SK-N-SH (cell line): ENCODE results near the gene FBXO7. TPM values are rescaled to one million over a fixed set of nuclear protein-coding genes. Genes with fewer than 3 reads are reported as not detected.

Source experiments
- CTCF ChIA-PET: fragments of 300-600, 350-600 bp; formaldehyde crosslinking; extraction: SDS; loops from one replicate; lab custom pipeline; 2021; lab: Yijun Ruan, JAX
- POLR2A ChIA-PET: fragments of 350-600 bp; sonication (Branson Sonifier 250); formaldehyde crosslinking; extraction: SDS; loops from one replicate; lab custom pipeline; 2020; ENCODE audit warnings: antibody characterized with exemption, inconsistent platforms; lab: Yijun Ruan, JAX
- DNase-seq: peaks from one replicate; pipeline ENCODE4 v3.0.0; 2012
- H2AFZ ChIP-seq: fragments of 200-600 bp; sonication (generic); 2 replicates; pipeline ENCODE4 v1.8.1; 2016; ENCODE audit warnings: antibody characterized with exemption, mild to moderate bottlenecking, low read depth
- H3F3A ChIP-seq: fragments of 200-600 bp; sonication (generic); replicated peaks from 2 replicates; pipeline ENCODE3; 2016; ENCODE audit warnings: antibody characterized with exemption, mild to moderate bottlenecking; ENCODE audit not compliant: insufficient read depth
- H3K27ac ChIP-seq, 2 experiments: fragments of 200-500 bp in 1 of 2; fragments of 200-600 bp in 1 of 2; sonication (Bioruptor generic) in 1 of 2; sonication (generic), shearing (Covaris generic) in 1 of 2; 2 replicates each; pipeline versions ENCODE4 v1.5.1 to v1.6.1; 2014 to 2016; ENCODE audit warnings: low read depth in 2 of 2, inconsistent platforms in 1 of 2, low read length in 1 of 2, mild to moderate bottlenecking in 1 of 2, mixed read lengths in 1 of 2
- H3K27me3 ChIP-seq: fragments of 200-600 bp; sonication (generic), shearing (Covaris generic); 2 replicates; pipeline ENCODE4 v1.6.1; 2016; ENCODE audit warnings: mixed run types; ENCODE audit not compliant: insufficient read depth
- H3K36me3 ChIP-seq, 2 experiments: fragments of 200-500 bp in 1 of 2; fragments of 200-600 bp in 1 of 2; sonication (Bioruptor generic) in 1 of 2; sonication (generic) in 1 of 2; replicated peaks in 1 of 2; 2 replicates each; pipeline versions ENCODE3 to v1.5.1; 2014 to 2016; ENCODE audit warnings: low read length in 1 of 2, mild to moderate bottlenecking in 1 of 2; ENCODE audit not compliant: insufficient read depth in 2 of 2, control insufficient read depth in 1 of 2
- H3K4me1 ChIP-seq, 2 experiments: fragments of 200-500 bp in 1 of 2; fragments of 200-600 bp in 1 of 2; sonication (Bioruptor generic) in 1 of 2; sonication (generic), shearing (Covaris generic) in 1 of 2; 2 replicates each; pipeline versions ENCODE4 v1.5.1 to v1.6.1; 2014 to 2016; ENCODE audit warnings: low read depth in 1 of 2, low read length in 1 of 2, mixed run types in 1 of 2; ENCODE audit not compliant: insufficient read depth in 2 of 2, control insufficient read depth in 1 of 2
- H3K4me2 ChIP-seq: fragments of 200-600 bp; sonication (generic), shearing (Covaris generic); 2 replicates; pipeline ENCODE4 v1.6.1; 2017; ENCODE audit warnings: mixed run types
- H3K4me3 ChIP-seq, 2 experiments: fragments of 200-500 bp in 1 of 2; fragments of 200-600 bp in 1 of 2; sonication (Bioruptor generic) in 1 of 2; sonication (generic), shearing (Covaris generic) in 1 of 2; 2 replicates each; pipeline versions ENCODE4 v1.5.1 to v1.8.1; 2014 to 2016; ENCODE audit warnings: low read depth in 2 of 2, inconsistent platforms in 1 of 2, low read length in 1 of 2, mild to moderate bottlenecking in 1 of 2, mixed read lengths in 1 of 2, moderate library complexity in 1 of 2
- H3K79me2 ChIP-seq: fragments of 200-600 bp; sonication (generic); 2 replicates; pipeline ENCODE4 v1.8.1; 2017; ENCODE audit warnings: mild to moderate bottlenecking; ENCODE audit not compliant: insufficient read depth
- H3K9ac ChIP-seq: fragments of 200-600 bp; sonication (generic); 2 replicates; pipeline ENCODE4 v1.6.1; 2017; ENCODE audit warnings: mixed run types
- H3K9me2 ChIP-seq: fragments of 200-600 bp; sonication (generic); 2 replicates; pipeline ENCODE4 v1.6.1; 2017; ENCODE audit warnings: mixed run types
- H3K9me3 ChIP-seq: fragments of 200-600 bp; sonication (generic); 2 replicates; pipeline ENCODE4 v1.6.1; 2017; ENCODE audit warnings: mixed run types, mild to moderate bottlenecking, moderate library complexity
- H4K20me1 ChIP-seq: fragments of 200-600 bp; sonication (generic); 2 replicates; pipeline ENCODE4 v1.6.1; 2017; ENCODE audit warnings: mild to moderate bottlenecking, mixed run types; ENCODE audit not compliant: insufficient read depth
- CTCF ChIP-seq: fragments of 200-600 bp; sonication (generic); IDR thresholded peaks from 2 replicates; pipeline ENCODE4 v1.6.1; 2017; ENCODE audit warnings: antibody characterized with exemption, mild to moderate bottlenecking, moderate library complexity
- ELF1 ChIP-seq: IDR thresholded peaks from 2 replicates; pipeline ENCODE4 v1.4.0; 2012
- FOXJ3 ChIP-seq: sonication (generic); formaldehyde crosslinking; IDR thresholded peaks from 2 replicates; pipeline ENCODE4 v1.5.1; 2020; ENCODE audit warnings: mild to moderate bottlenecking, missing genetic modification reagents
- GABPA ChIP-seq: IDR thresholded peaks from 2 replicates; pipeline ENCODE4 v1.4.0; 2012; ENCODE audit warnings: low read depth, mild to moderate bottlenecking
- JUND ChIP-seq: IDR thresholded peaks from 2 replicates; pipeline ENCODE4 v1.4.0; 2012
- MAX ChIP-seq: IDR thresholded peaks from 2 replicates; pipeline ENCODE4 v1.4.0; 2012; ENCODE audit warnings: low read depth
- MXI1 ChIP-seq: IDR thresholded peaks from 2 replicates; pipeline ENCODE4 v1.6.1; 2012; ENCODE audit warnings: mild to moderate bottlenecking, low read depth, low read length, improper control_type of control experiment
- NRF1 ChIP-seq: IDR thresholded peaks from 2 replicates; pipeline ENCODE4 v1.6.1; 2012; ENCODE audit warnings: low read depth, mild to moderate bottlenecking, low read length
- POLR2AphosphoS5 ChIP-seq: IDR thresholded peaks from 2 replicates; pipeline ENCODE4 v1.6.1; 2012; ENCODE audit warnings: low read depth, low read length
- RAD21 ChIP-seq: IDR thresholded peaks from 2 replicates; pipeline ENCODE4 v1.6.1; 2012; ENCODE audit warnings: mild to moderate bottlenecking, low read length
- RFX5 ChIP-seq: IDR thresholded peaks from 2 replicates; pipeline ENCODE4 v1.6.1; 2012; ENCODE audit warnings: mild to moderate bottlenecking, improper control_type of control experiment, low read length
- SMC3 ChIP-seq: IDR thresholded peaks from 2 replicates; pipeline ENCODE4 v1.6.1; 2012; ENCODE audit warnings: low read depth, low read length, improper control_type of control experiment
- TAF1 ChIP-seq: IDR thresholded peaks from 2 replicates; pipeline ENCODE4 v1.6.1; 2012; ENCODE audit warnings: low read depth, mild to moderate bottlenecking, low read length, moderate library complexity, borderline replicate concordance
- TCF12 ChIP-seq: IDR thresholded peaks from 2 replicates; pipeline ENCODE4 v1.4.0; 2012
- TEAD4 ChIP-seq: IDR thresholded peaks from 2 replicates; pipeline ENCODE4 v1.4.0; 2012; ENCODE audit warnings: mild to moderate bottlenecking, borderline replicate concordance; ENCODE audit not compliant: insufficient read depth
- WGBS: methylation state at CpG from one replicate; pipeline ENCODE4 v1.1.6; 2017; ENCODE audit warnings: low lambda C conversion rate; 5-methylcytosine and 5-hydroxymethylcytosine counted together
- polyA plus RNA-seq, 3 experiments: library from polyadenylated mRNA; depleted of rRNA; stranded (reverse); fragments of >200 nt; gene quantifications; 2 replicates each; pipeline ENCODE4 v1.2.3, GENCODE V29; 2012
- TF ChIP-seq, protein P1 (sequence below): IDR thresholded peaks from 2 replicates; pipeline ENCODE4 v1.4.0; 2012; ENCODE audit warnings: low read depth, borderline replicate concordance

Gene FBXO7
- polyA plus RNA-seq, 1 of the 3 experiments (the other 2 are of a cell fraction), result 77.3 TPM

- WGBS, result 80% methylated on average over 8 of the region's 11 CpGs
- Histone ChIP-seq H3K9ac (no peak overlapping the region), H3K4me2 (no peak overlapping the region), H3K27ac (no peak overlapping the region), H4K20me1 (no peaks in the 10 kb centered on the region), H3K36me3 (no peaks in the 10 kb centered on the region), H3K9me3 (no peaks in the 10 kb centered on the region), H3K79me2 (no peaks in the 10 kb centered on the region), H3K4me3 (no peak overlapping the region), H3F3A (no peaks in the 10 kb centered on the region), H3K9me2 (no peaks in the 10 kb centered on the region), H2AFZ (no peak overlapping the region), H3K27me3 (no peaks in the 10 kb centered on the region; the same call in 1 of the 2 replicates), H3K4me1 (peaks cover 10 to 14% of the 10 kb centered on the region in 2 experiments; a peak in 3 of 4 replicates)
- ChIA-PET CTCF (interaction anchor here (1.6 to 1.8 kb wide), 2 partner anchors 456 to 465 kb away, joined by 3 to 8 read pairs; no protein-coding TSS in a partner anchor), POLR2A (no interaction called here)
- TF ChIP-seq GABPA (no peak), SMC3 (no peak), TCF12 (no peak), ELF1 (no peak), RFX5 (no peak), MAX (no peak), CTCF (no peak), FOXJ3 (CRISPR knock-in tag) (no peak), JUND (no peak), TEAD4 (no peak), NRF1 (no peak), MXI1 (no peak)
- TF ChIP-seq, protein P1, sequence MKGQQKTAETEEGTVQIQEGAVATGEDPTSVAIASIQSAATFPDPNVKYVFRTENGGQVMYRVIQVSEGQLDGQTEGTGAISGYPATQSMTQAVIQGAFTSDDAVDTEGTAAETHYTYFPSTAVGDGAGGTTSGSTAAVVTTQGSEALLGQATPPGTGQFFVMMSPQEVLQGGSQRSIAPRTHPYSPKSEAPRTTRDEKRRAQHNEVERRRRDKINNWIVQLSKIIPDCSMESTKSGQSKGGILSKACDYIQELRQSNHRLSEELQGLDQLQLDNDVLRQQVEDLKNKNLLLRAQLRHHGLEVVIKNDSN, result no peak
- DNase-seq, result no peak
These were observed 61.0 kb downstream of the FBXO7 start for GRCh38 chr22:32535531-32536190.

DNA sequence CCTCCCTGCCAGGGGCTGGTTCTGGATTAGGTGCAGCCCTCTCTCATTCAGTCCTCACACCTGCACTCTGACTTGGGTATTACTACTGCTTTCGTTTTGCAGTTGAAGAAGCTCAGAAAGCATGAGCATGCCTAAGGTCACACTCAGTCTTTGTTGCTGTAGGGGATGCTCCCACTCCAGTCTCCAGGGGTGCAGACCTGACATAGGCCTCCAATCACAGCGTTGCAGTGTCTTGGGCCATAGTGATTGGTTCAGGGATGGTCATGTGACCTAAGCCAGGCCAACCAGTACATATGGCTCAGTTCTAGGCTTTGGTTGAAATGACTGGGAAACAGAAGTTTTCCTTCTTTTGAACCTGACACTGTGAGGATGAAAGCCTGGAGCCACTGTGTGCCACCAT is 61.7 kb downstream of the FBXO7 start:
- Histone ChIP-seq H3K27me3 (no peaks in the 10 kb centered on the region; the same call in 1 of the 2 replicates), H3K4me1 (peaks cover 10 to 14% of the 10 kb centered on the region in 2 experiments; a peak in 3 of 4 replicates), H3K4me2 (no peak overlapping the region), H3K9me2 (no peaks in the 10 kb centered on the region), H3K4me3 (no peak overlapping the region), H3K27ac (no peak overlapping the region), H4K20me1 (no peaks in the 10 kb centered on the region), H3K79me2 (no peaks in the 10 kb centered on the region), H3K9me3 (no peaks in the 10 kb centered on the region), H3F3A (no peaks in the 10 kb centered on the region), H2AFZ (no peak overlapping the region), H3K36me3 (no peaks in the 10 kb centered on the region), H3K9ac (no peak overlapping the region)
- TF ChIP-seq NRF1 (no peak), RAD21 (no peak), TEAD4 (no peak), TAF1 (no peak), POLR2AphosphoS5 (no peak)
- TF ChIP-seq, protein P1, result peak; percentile 21; the same call in 1 of the 2 replicates
- ChIA-PET CTCF (interaction anchor here (1.2 to 1.6 kb wide), 2 partner anchors 124 to 455 kb away, joined by 3 to 6 read pairs; no protein-coding TSS in a partner anchor), POLR2A (no interaction called here)
- no peak for DNase-seq
- 80% methylated on average over 2 of the region's 2 CpGs for WGBS
